Measurements from ENCODE around the gene PLEKHA1. TPM values are rescaled to one million over a fixed set of nuclear protein-coding genes. Genes with fewer than 3 reads are reported as not detected.
A peak's percentile ranks its signal among the peaks of the same experiment; 100 is the strongest.

Gene PLEKHA1
- total RNA-seq, 1 donor from 2014 or later: 50.4 TPM

DNA sequence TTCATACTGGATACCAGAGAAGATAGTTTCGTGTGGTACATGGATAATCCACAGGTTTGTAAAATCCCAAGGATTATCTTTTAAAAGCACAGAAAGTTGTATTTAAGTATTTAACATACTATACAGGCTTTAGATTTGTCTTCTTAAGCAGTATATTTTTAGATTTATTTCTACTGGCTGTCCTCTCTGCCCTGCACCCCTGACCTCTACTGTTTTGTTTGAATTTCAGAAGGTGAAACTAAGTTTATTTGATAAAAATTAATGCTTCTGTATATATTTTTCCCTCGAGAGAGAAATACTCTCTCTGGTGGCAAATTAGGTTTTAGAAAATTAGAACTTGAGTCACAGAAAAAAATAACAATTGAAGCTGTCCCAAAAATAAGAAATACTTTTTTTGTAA, 18.8 kb downstream of the PLEKHA1 start:
- no peaks in the 10 kb centered on the region for H3K27me3 ChIP-seq (ENCODE audit: low read depth)
- intact Hi-C loops (cut with micrococcal nuclease): no loop called here
- TF ChIP-seq, protein P1, sequence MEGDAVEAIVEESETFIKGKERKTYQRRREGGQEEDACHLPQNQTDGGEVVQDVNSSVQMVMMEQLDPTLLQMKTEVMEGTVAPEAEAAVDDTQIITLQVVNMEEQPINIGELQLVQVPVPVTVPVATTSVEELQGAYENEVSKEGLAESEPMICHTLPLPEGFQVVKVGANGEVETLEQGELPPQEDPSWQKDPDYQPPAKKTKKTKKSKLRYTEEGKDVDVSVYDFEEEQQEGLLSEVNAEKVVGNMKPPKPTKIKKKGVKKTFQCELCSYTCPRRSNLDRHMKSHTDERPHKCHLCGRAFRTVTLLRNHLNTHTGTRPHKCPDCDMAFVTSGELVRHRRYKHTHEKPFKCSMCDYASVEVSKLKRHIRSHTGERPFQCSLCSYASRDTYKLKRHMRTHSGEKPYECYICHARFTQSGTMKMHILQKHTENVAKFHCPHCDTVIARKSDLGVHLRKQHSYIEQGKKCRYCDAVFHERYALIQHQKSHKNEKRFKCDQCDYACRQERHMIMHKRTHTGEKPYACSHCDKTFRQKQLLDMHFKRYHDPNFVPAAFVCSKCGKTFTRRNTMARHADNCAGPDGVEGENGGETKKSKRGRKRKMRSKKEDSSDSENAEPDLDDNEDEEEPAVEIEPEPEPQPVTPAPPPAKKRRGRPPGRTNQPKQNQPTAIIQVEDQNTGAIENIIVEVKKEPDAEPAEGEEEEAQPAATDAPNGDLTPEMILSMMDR (IDR thresholded peaks at IDR 0.05; ENCODE audit: borderline replicate concordance): no peak
- peaks cover 46% of the 10 kb centered on the region for H3K36me3 ChIP-seq
- DNase-seq: no peak
- peaks cover 51% of the 10 kb centered on the region for H3K4me1 ChIP-seq
- H3K27ac ChIP-seq (replicated peaks): peak overlapping the region; percentile 74
- H3K9me3 ChIP-seq (replicated peaks): peaks cover 4% of the 10 kb centered on the region
- no peak overlapping the region for H3K4me3 ChIP-seq

DNA sequence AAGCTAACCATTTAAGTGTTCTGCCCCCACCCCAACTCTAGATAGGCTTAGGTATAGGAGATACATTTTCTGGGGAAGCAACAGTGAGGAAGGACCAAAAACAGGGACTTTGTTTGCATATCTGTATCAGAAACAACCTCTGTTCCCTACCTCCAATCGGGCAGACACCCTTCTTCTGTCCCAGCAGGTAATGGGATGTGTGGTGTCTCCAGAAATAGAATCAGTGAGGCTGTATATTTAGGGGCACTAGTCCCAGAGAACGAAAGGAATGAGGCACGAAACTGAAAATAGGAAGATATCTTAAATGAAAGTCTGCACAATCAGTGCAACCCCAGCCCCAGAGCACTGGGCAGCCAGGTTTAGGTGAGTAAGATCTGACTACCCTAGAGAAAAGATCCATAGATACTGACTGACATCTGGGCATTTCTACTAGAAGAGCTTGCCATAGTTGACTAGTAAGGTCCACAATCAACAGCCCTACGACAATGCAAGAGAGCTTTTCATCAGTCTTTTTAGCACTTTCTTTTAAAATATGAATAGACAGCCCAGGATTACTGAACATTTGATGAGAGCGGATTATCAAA, 28.1 kb downstream of the PLEKHA1 start:
- H3K27ac ChIP-seq (replicated peaks): peak overlapping the region; percentile 17
- no peaks in the 10 kb centered on the region for H3K27me3 ChIP-seq (ENCODE audit: low read depth)
- peaks cover 56% of the 10 kb centered on the region for H3K36me3 ChIP-seq
- H3K4me1 ChIP-seq: peaks cover 65% of the 10 kb centered on the region
- intact Hi-C loops (cut with micrococcal nuclease): no loop called here
- H3K9me3 ChIP-seq (replicated peaks): no peaks in the 10 kb centered on the region
- TF ChIP-seq, protein P1 (IDR thresholded peaks at IDR 0.05; ENCODE audit: borderline replicate concordance): no peak
- no peak for DNase-seq
- H3K4me3 ChIP-seq: no peak overlapping the region

DNA sequence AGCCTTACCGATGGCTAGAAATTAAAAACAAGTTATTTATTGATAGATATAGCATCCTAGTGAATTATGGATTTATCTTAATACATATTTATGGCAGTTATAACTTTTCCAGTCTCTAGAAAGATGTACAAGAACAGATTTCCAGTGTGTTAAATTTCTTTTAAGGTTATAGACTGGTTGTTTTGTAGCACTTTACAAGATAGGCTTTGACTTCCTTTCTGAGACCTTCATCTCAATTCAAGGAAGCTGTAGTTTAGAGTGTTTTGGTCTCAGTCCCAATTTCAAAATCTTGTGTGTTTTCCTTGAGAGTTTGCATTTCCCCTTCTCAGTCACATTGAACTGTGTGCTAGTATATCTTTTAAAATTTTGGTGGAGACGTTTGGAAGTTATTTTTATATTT, 30.1 kb downstream of the PLEKHA1 start:
- TF ChIP-seq, protein P1 (IDR thresholded peaks at IDR 0.05; ENCODE audit: borderline replicate concordance): no peak
- H3K4me3 ChIP-seq: no peak overlapping the region
- peaks cover 49% of the 10 kb centered on the region for H3K36me3 ChIP-seq
- no peaks in the 10 kb centered on the region for H3K9me3 ChIP-seq (replicated peaks)
- peaks cover 67% of the 10 kb centered on the region for H3K4me1 ChIP-seq
- no peak for DNase-seq
- H3K27ac ChIP-seq (replicated peaks): peak overlapping the region; percentile 51
- intact Hi-C loops (cut with micrococcal nuclease): no loop called here
- H3K27me3 ChIP-seq (ENCODE audit: low read depth): no peaks in the 10 kb centered on the region

DNA sequence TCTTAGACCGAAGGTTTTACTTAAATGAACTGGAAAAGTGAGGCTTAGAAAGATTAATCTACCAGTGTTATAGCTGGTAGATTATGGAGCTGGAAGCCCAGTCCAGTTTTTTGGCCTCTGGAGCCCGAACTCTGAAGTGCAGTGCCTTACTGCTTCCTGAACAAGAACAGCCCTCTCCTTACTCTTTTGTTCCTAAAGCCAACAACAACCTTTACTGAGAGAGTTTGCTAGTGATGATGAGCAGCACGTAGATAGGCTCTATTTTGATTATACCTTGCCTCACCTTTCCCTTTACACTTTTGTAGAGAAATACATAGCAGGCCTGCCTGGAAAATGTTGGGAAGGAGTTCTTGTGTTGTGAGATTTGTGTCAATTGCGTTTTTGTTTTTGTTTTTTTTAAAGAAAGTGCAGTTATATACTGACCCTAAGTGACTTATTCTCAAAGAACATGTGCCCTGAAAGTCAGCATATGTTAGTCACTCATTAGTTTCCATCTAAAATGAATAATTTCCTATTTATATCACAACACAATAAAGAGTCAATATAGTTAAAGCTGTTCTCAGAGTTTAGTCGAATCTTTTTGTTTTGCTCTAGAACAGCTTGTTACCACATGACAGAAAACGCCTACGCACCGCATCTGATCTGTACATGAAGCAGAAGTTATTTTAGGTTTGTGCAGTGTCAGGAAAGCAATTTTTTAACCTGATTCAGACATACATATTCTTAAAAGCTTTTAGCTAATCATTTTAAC, 33.0 kb downstream of the PLEKHA1 start:
- H3K36me3 ChIP-seq: peaks cover 46% of the 10 kb centered on the region
- no peaks in the 10 kb centered on the region for H3K9me3 ChIP-seq (replicated peaks)
- intact Hi-C loops (cut with micrococcal nuclease): no loop called here
- peaks cover 41% of the 10 kb centered on the region for H3K4me1 ChIP-seq
- no peak overlapping the region for H3K4me3 ChIP-seq
- DNase-seq: no peak
- H3K27ac ChIP-seq (replicated peaks): peak overlapping the region; percentile 36
- TF ChIP-seq, protein P1 (IDR thresholded peaks at IDR 0.05; ENCODE audit: borderline replicate concordance): no peak
- no peaks in the 10 kb centered on the region for H3K27me3 ChIP-seq (ENCODE audit: low read depth)

DNA sequence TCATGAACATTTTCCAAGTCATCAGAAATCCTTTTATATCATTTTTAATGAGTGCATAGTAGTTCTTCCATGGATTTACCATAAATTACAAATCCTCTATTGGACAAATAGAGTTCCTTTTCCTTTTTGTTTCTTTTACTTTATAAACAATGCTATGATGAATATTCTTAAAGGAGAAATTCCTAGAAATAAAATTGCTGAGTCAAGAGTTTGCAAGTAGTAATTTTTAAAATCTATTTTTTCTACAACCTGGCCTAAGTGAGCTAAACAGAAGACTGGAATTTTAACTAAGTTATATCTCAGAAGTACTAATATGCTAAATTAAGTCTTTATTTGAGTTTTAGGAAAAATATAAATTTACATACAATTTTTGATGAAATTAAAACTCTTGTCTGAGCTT, 38.8 kb downstream of the PLEKHA1 start:
- no peak for DNase-seq
- peaks cover 70% of the 10 kb centered on the region for H3K36me3 ChIP-seq
- intact Hi-C loops (cut with micrococcal nuclease): no loop called here
- TF ChIP-seq, protein P1 (IDR thresholded peaks at IDR 0.05; ENCODE audit: borderline replicate concordance): no peak
- H3K4me1 ChIP-seq: peaks cover 21% of the 10 kb centered on the region
- no peaks in the 10 kb centered on the region for H3K27me3 ChIP-seq (ENCODE audit: low read depth)
- H3K9me3 ChIP-seq (replicated peaks): no peaks in the 10 kb centered on the region
- no peak overlapping the region for H3K4me3 ChIP-seq
- no peak overlapping the region for H3K27ac ChIP-seq (replicated peaks)
